ENCODE data around the gene ATP9B.

ATP9B gene

DNA sequence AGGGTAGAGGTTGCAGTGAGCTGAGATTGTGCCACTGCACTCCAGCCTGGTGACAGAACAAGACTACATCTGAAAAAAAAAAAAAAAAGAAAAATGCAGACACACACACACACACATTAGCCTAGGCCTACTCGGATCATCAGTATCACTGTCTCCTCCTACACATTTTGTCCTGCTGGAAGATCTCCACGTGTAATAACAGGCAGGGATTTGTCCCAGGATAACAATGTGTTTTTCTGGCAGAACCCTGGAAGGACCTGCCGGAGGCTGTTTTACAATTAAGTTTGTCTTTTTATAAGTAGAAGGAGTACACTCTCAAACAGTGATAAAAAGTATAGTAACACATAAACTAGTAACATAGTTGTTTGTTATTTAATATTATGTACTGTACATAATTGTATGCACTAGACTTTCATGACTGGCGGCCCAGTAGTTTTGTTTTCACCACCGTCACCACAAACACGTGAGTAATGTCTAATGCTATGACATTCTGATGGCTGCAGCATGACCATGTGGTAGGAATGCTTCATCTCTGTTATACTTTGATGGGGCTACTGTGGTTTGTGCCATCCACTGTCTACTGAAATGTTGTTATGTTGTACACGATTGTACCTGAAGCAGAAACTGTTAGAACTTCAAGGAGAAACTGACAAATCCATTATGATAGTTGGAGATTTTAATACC, 130.6 kb downstream of the ATP9B start:
- DNase-seq (ENCODE audit: low spot score): peak; percentile 7

GRCh38 chr18:79200546-79201268, 131.5 kb downstream of the ATP9B start:
- no peak for DNase-seq (ENCODE audit: low spot score)

DNA sequence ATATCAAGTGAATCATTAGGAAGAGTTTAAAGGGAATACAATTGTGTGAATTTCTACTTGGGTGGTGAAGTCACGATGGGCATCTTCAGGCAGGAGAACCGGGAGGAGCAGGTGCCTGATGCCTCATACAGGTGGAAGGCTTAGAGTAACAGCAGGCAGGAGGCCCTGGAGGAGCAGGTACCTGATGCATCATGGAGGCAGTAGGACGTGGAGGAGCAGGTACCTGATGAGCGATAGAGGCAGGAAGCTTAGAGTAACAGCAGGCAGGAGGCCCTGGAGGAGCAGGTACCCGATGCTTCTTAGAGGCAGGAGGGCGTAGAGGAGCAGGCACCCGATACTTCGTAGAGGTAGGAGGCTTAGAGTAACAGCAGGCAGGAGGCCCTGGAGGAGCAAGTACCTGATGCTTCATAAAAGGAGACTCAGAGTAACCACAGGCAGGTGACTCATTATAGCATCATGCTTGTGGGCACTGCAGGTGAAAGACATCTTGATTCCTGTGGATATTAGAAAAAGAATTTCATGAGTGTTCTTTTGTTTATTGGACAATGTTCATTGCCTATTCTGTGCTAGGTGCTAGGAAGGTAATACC, 133.9 kb downstream of the ATP9B start:
- peak; percentile 40 for DNase-seq (ENCODE audit: low spot score)

GRCh38 chr18:79204889-79205807, 136.0 kb downstream of the ATP9B start:
- DNase-seq (ENCODE audit: low spot score): no peak

- DNase-seq (ENCODE audit: low spot score): no peak
Measured at GRCh38 chr18:79206444-79206843, 137.2 kb downstream of the ATP9B start.

- DNase-seq (ENCODE audit: low spot score): no peak
Measured at GRCh38 chr18:79208906-79209305, 139.7 kb downstream of the ATP9B start.

DNA sequence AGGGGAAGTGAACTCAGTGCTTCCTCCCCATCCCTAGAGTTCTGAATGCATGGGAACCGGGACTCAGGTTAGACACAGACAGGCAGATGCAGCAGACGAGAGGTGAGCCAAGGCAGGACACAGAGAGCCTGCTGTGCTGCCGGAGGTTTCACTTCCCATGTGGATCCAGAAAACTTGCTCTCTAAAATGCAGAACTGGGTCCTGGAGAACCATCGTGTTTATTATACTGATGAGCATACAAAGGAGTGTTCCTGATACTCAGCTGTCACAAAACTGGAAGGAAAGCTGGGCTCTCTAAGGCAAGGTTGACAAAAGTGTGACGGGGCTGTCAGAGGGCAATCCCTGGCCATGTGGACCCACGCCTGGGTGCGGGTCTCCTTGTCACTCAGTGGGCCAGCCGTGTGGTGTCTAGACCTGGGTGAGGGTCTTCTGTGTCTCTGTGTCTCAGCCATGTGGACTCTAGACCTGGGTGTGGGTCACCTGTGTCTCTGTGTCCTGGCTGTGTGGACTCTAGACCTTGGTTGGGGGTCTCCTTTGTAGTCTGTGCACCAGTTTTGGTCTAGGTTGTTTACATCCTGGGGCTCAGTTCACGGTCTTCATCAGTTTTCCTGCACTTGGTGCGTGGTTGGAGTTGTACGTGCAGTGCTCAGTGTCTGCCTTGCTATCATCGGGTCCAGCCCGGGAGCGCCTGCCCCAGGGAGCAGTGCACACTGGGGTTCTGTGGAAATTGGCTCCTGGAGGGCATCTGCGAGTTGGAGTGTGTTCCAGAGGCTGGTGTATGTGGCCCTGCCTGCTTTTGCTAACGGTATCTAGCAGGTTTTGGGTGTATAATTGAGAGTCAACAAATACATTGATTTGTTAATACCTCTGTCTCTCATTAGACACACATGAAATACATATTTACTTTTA, 141.1 kb downstream of the ATP9B start:
- no peak for DNase-seq (ENCODE audit: low spot score)

DNA sequence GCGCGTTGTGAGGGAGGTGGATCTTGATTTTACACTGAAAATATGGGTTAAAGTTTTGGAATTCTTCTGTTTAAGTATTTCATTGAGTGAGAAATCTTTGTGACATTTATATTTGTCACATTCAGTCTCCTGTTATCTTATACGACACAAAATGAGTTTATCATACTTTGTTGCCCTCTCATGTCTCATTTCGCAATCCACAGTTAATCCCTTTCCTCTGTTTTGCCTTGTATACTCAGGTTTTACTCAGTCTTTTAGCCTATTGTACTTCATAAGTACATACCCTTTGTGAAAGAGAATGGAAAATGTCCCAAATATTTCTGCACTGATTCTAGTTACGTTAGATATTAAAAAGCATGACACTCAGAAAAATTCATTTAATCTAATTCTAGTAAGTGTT, 142.7 kb downstream of the ATP9B start:
- DNase-seq (ENCODE audit: low spot score): no peak

DNA sequence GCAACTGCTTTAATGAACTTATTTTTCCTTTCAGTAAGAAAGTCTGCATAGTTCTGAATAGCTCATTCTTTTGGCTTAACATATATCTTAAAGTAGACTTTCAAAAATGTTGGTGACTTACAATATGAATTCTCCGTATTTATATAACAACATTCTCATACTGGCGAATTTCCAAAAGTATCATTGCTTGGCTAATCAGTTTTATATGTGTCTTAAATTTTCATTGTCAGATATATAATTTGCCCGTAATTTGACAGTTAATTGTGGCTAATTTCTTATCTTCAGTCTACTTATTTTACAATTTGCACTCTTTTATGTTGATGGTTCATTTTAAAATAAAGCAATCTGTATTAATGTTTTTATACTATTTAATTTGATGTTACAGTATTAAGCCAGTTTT, 144.9 kb downstream of the ATP9B start:
- DNase-seq (ENCODE audit: low spot score): no peak

GRCh38 chr18:79216176-79216575, 147.0 kb downstream of the ATP9B start:
- DNase-seq (ENCODE audit: low spot score): no peak

DNA sequence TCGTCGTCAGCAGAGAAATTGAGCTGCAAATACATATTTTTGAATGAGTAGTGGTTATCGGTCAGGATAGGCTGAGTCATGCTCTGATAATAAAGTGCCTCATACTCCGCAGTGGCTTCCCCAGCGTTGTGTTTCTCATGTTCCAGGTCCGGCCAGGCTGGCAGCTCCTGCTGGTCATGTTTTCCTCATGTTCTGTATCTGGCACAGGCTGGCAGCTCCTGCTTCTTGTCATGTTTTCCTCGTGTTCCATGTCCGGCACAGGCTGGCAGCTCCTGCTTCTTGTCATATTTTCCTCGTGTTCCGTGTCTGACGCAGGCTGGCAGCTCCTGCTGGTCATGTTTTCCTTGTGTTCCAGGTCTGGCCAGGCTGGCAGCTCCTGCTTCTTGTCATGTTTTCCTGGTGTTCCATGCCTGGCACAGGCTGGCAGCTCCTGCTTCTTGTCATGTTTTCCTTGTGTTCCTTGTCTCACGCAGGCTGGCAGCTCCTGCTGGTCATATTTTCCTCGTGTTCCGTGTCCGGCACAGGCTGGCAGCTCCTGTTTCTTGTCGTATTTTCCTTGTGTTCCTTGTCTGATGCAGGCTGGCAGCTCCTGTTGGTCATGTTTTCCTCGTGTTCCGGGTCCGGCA, 148.9 kb downstream of the ATP9B start:
- no peak for DNase-seq (ENCODE audit: low spot score)

- no peak for DNase-seq (ENCODE audit: low spot score)
Measured at GRCh38 chr18:79218605-79219190, 149.5 kb downstream of the ATP9B start.

GRCh38 chr18:79221136-79221535, 151.9 kb downstream of the ATP9B start:
- DNase-seq (ENCODE audit: low spot score): no peak

DNA sequence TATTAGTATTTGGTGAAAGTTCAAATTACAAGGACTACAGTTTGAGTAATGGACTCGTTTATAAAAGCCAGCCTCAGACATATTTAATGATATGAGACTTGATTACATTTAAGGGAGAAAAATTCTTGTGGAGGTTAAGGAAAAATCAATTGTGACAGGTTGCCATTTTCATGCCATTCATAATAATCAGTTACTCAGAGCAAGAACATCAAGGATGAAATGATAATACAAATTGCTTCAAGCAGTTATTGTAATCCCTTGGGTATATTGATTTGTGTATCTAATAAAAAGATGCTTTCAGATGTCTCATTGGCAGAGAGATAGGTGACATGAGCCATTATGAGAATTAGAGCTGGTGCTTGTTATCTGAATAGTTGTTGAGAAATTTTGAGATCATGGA, 153.6 kb downstream of the ATP9B start:
- DNase-seq (ENCODE audit: low spot score): no peak

DNA sequence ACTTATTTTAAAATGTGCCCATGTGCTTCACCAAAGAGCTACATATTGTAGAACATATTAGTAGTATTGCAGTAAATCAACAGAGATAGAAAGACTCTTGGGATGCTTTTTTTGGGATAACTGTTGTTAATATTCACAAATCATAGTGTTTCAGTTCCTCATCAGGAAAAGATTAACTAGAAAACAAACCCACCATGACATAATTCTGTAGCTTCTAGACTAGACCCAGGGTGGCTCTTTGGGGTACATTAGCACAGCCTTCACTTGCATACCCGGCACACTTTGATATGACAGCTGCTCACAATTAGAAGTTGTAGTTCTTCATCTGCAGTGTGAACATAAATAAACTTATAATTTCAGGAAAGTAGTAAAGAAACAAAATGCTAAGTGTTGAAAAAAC, 154.2 kb downstream of the ATP9B start:
- no peak for DNase-seq (ENCODE audit: low spot score)

DNA sequence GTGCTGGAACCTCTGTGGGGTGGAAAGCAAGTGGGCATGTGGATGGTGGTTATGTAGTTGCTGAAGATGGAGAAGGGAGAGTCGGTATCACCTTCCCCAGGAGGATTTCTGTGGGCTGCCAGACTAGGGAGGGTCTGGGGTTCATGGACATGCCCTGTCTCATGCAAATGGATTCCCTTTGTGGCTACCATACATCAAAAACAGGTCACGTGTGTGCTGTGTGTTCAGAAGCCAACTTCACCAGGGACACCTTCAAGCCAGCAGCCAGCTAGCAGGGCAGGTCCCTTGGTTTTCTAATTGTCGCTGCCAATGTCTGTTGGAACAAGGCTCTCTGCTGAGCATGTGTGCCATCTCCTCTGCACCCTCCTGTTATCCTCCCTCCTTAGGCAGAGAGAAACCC, 155.2 kb downstream of the ATP9B start:
- DNase-seq (ENCODE audit: low spot score): no peak

DNA sequence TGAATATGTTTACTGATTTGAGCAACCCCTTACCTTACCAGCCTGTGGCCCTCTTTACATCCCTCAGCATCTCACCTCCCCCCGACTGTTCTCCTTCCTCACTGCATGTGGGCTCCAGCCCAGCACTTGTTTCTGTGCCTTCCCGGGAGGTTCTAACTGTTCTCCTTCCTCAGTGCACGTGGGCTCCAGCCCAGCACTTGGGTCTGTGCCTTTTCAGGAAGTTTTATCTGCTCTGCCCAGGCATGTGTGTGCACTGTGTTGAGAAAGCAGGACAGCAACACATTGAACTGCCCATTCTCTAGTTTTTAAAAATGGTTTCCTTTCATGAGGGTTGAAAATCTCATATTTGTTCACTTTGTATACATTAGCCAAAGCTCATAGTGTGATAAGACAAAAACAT, 158.4 kb downstream of the ATP9B start:
- no peak for DNase-seq (ENCODE audit: low spot score)

GRCh38 chr18:79229431-79229830, 160.2 kb downstream of the ATP9B start:
- DNase-seq (ENCODE audit: low spot score): no peak

- no peak for DNase-seq (ENCODE audit: low spot score)
Measured at GRCh38 chr18:79234438-79234837, 165.2 kb downstream of the ATP9B start.

- DNase-seq (ENCODE audit: low spot score): no peak
Measured at GRCh38 chr18:79239631-79240030, 170.4 kb downstream of the ATP9B start.

All from CD4-positive, alpha-beta T cell treated with Interleukin-2 at 100 ng/mL for 4 hours (primary cell).